ENCODE measurements around the gene KCTD11. TPM values are rescaled to one million over a fixed set of nuclear protein-coding genes. Genes with fewer than 3 reads are reported as not detected.
A peak's percentile ranks its signal among the peaks of the same experiment; 100 is the strongest.

KCTD11 gene
- polyA plus RNA-seq, 1 donor (not counting 4 experiments of a cell fraction or from before 2014, with no cell fraction given), result 18.5 TPM

- H3K36me3 ChIP-seq (ENCODE audit: control insufficient read depth in 2 of 2, extremely low read depth in 1 of 2, insufficient read depth in 2 of 2, low read length in 2 of 2), result no peaks in the 10 kb centered on the region
- FAIRE-seq (no peak), DNase-seq (ENCODE audit: low read depth, low spot score) (no peak)
- H3K27me3 ChIP-seq (ENCODE audit: control insufficient read depth, extremely low read depth, insufficient read depth, low read length), result peaks cover 18% of the 10 kb centered on the region
- dilution Hi-C loops (cut with MboI; ENCODE audit: extremely low pct_ligation_motif_present, low sequenced_read_pairs), result no loop called here
- H3K4me3 ChIP-seq (ENCODE audit: control insufficient read depth in 2 of 3, extremely low read depth in 1 of 3, insufficient read depth in 2 of 3, low read depth in 1 of 3, low read length in 3 of 3), result no peak overlapping the region
- no peak overlapping the region for H3K27ac ChIP-seq (ENCODE audit: control insufficient read depth, insufficient read depth, low read length)
- H3K4me1 ChIP-seq (ENCODE audit: control insufficient read depth, extremely low read depth, insufficient read depth, low read length), result no peaks in the 10 kb centered on the region
- H3K9me1 ChIP-seq (ENCODE audit: control insufficient read depth, extremely low read depth, insufficient read depth, low read length), result no peaks in the 10 kb centered on the region
- H4K20me1 ChIP-seq (ENCODE audit: control insufficient read depth, extremely low read depth, insufficient read depth, low read length), result no peaks in the 10 kb centered on the region
- TF ChIP-seq EZH2 (IDR thresholded peaks at IDR 0.05; ENCODE audit: low read length) (no peak), CTCF (optimal IDR thresholded peaks at IDR 0.05 in 1 of 3, IDR thresholded peaks at IDR 0.05 in 1 of 3, conservative IDR thresholded peaks at IDR 0.05 in 1 of 3; ENCODE audit: extremely low read depth in 1 of 3, insufficient read depth in 2 of 3, low read length in 3 of 3) (no peak)
- no peak overlapping the region for H3K9ac ChIP-seq (ENCODE audit: control insufficient read depth, extremely low read depth, insufficient read depth, low read length)
- no peak overlapping the region for H2AFZ ChIP-seq (ENCODE audit: control insufficient read depth, low read length)
- no peaks in the 10 kb centered on the region for H3K79me2 ChIP-seq (ENCODE audit: control insufficient read depth, insufficient read depth, low read length)
- no peak overlapping the region for H3K4me2 ChIP-seq (ENCODE audit: control insufficient read depth, extremely low read depth, insufficient read depth, low read depth, low read length)
- no peaks in the 10 kb centered on the region for H3K9me3 ChIP-seq (ENCODE audit: control insufficient read depth, low read depth, low read length)
Observed at GRCh38 chr17:7343250-7343649, 8.7 kb upstream of the KCTD11 start.

DNA sequence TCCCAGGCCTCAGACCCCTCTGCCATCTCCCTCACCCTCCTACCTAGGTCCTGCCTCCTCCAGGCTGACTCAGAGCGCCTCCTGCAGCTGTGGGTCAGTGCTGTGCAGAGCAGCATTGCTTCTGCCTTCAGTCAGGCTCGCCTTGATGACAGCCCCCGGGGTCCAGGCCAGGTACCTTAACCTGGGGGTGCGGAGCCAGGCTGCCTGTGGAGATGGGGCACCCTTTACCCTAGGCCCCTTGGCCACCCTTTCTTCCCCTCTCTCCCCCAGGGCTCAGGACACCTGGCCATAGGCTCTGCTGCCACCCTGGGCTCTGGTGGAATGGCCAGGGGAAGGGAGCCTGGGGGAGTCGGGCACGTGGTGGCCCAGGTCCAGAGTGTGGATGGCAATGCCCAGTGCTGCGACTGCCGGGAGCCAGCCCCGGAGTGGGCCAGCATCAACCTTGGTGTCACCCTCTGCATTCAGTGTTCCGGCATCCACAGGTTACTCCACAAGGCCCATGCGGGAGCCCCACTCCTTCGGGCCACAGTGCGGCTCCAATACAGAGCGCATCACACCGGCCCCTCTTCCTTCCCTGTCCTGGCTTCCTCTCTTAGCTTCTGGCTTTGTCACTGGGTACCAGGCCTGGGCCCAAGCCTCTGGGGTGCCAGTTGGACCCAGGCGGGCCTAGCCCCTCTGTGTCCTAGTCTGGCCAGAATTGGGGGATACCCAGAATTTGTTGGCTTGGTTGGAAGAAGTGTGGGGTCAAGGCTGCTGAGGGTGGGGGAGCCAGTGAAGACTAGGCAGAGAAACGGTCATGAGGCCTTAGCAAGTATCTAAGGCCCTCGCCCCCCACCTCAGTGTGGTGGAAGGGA is 5.0 kb upstream of the KCTD11 start:
- dilution Hi-C loops (cut with MboI; ENCODE audit: extremely low pct_ligation_motif_present, low sequenced_read_pairs), result no loop called here
- Histone ChIP-seq H3K27me3 (ENCODE audit: control insufficient read depth, extremely low read depth, insufficient read depth, low read length) (peaks cover 12% of the 10 kb centered on the region), H3K9me3 (ENCODE audit: control insufficient read depth, low read depth, low read length) (no peaks in the 10 kb centered on the region), H3K36me3 (ENCODE audit: control insufficient read depth in 2 of 2, extremely low read depth in 1 of 2, insufficient read depth in 2 of 2, low read length in 2 of 2) (no peaks in the 10 kb centered on the region), H3K4me1 (ENCODE audit: control insufficient read depth, extremely low read depth, insufficient read depth, low read length) (peaks cover 4% of the 10 kb centered on the region), H3K79me2 (ENCODE audit: control insufficient read depth, insufficient read depth, low read length) (peaks cover 4% of the 10 kb centered on the region), H2AFZ (ENCODE audit: control insufficient read depth, low read length) (no peak overlapping the region), H3K9ac (ENCODE audit: control insufficient read depth, extremely low read depth, insufficient read depth, low read length) (no peak overlapping the region), H4K20me1 (ENCODE audit: control insufficient read depth, extremely low read depth, insufficient read depth, low read length) (no peaks in the 10 kb centered on the region), H3K4me3 (ENCODE audit: control insufficient read depth in 2 of 3, extremely low read depth in 1 of 3, insufficient read depth in 2 of 3, low read depth in 1 of 3, low read length in 3 of 3) (no peak overlapping the region), H3K9me1 (ENCODE audit: control insufficient read depth, extremely low read depth, insufficient read depth, low read length) (no peaks in the 10 kb centered on the region), H3K4me2 (ENCODE audit: control insufficient read depth, extremely low read depth, insufficient read depth, low read depth, low read length) (no peak overlapping the region), H3K27ac (ENCODE audit: control insufficient read depth, insufficient read depth, low read length) (no peak overlapping the region)
- DNase-seq (ENCODE audit: low read depth, low spot score), result no peak
- no peak for TF ChIP-seq EZH2 (IDR thresholded peaks at IDR 0.05; ENCODE audit: low read length)
- TF ChIP-seq CTCF (optimal IDR thresholded peaks at IDR 0.05 in 1 of 3, IDR thresholded peaks at IDR 0.05 in 1 of 3, conservative IDR thresholded peaks at IDR 0.05 in 1 of 3; ENCODE audit: extremely low read depth in 1 of 3, insufficient read depth in 2 of 3, low read length in 3 of 3), result peak in 1 of 3 experiments; percentile 25
- no peak for FAIRE-seq

Data from keratinocyte (primary cell).